Measurements from ENCODE around the gene PRM1. TPM values are rescaled to one million over a fixed set of nuclear protein-coding genes. Genes with fewer than 3 reads are reported as not detected.

PRM1 gene
- polyA plus RNA-seq, 3 donors from 2014 or later, result not detected

GRCh38 chr16:11245222-11245737 is 35.9 kb downstream of the PRM1 start:
- H3K27me3 Mint-ChIP-seq (ENCODE audit: low read depth in 3 of 3), result peaks cover 2 to 4% (median 4%) of the 10 kb centered on the region in 3 donors
- no peak for DNase-seq
- peaks cover 0 to 4% (median 0%) of the 10 kb centered on the region in 3 donors for H3K36me3 Mint-ChIP-seq
- peak overlapping the region in 1 of 6 donors; percentile 65 for H3K27ac Mint-ChIP-seq
- H3K4me1 Mint-ChIP-seq, result peaks cover 19 to 20% of the 10 kb centered on the region in 2 donors
- no peak overlapping the region for H3K4me3 Mint-ChIP-seq
- no peaks in the 10 kb centered on the region for H3K9me3 Mint-ChIP-seq

- Mint-ChIP-seq H3K27ac (no peak overlapping the region), H3K27me3 (ENCODE audit: low read depth in 3 of 3) (peaks cover 0 to 7% (median 2%) of the 10 kb centered on the region in 3 donors), H3K9me3 (no peaks in the 10 kb centered on the region), H3K36me3 (no peaks in the 10 kb centered on the region), H3K4me3 (no peak overlapping the region), H3K4me1 (peaks cover 33% of the 10 kb centered on the region in 2 donors)
- DNase-seq, result no peak
Measured at GRCh38 chr16:11242658-11243057, 38.5 kb downstream of the PRM1 start.

- H3K27ac Mint-ChIP-seq, result no peak overlapping the region
- peaks cover 0 to 7% (median 2%) of the 10 kb centered on the region in 3 donors for H3K27me3 Mint-ChIP-seq (ENCODE audit: low read depth in 3 of 3)
- no peaks in the 10 kb centered on the region for H3K36me3 Mint-ChIP-seq
- H3K9me3 Mint-ChIP-seq, result no peaks in the 10 kb centered on the region
- no peak for DNase-seq
- H3K4me3 Mint-ChIP-seq, result no peak overlapping the region
- H3K4me1 Mint-ChIP-seq, result peaks cover 41 to 44% of the 10 kb centered on the region in 2 donors
Measured at GRCh38 chr16:11241480-11242204, 39.5 kb downstream of the PRM1 start.

GRCh38 chr16:11240636-11241473 is 40.3 kb downstream of the PRM1 start:
- peak overlapping the region in 1 of 5 donors; percentile 26 for H3K4me3 Mint-ChIP-seq
- no peaks in the 10 kb centered on the region for H3K36me3 Mint-ChIP-seq
- H3K27me3 Mint-ChIP-seq (ENCODE audit: low read depth in 3 of 3), result peaks cover 0 to 8% (median 2%) of the 10 kb centered on the region in 3 donors
- H3K9me3 Mint-ChIP-seq, result no peaks in the 10 kb centered on the region
- peaks cover 38 to 43% of the 10 kb centered on the region in 2 donors for H3K4me1 Mint-ChIP-seq
- no peak for DNase-seq
- peak overlapping the region in 2 of 6 donors; percentile 15 to 25 for H3K27ac Mint-ChIP-seq

- Mint-ChIP-seq H3K27ac (peak overlapping the region in 3 of 6 donors; percentile 15 to 40 (median 25)), H3K36me3 (no peaks in the 10 kb centered on the region), H3K4me1 (peaks cover 39 to 43% of the 10 kb centered on the region in 2 donors), H3K27me3 (ENCODE audit: low read depth in 3 of 3) (peaks cover 0 to 7% (median 2%) of the 10 kb centered on the region in 3 donors), H3K4me3 (peak overlapping the region in 1 of 5 donors; percentile 26), H3K9me3 (no peaks in the 10 kb centered on the region)
- DNase-seq, result no peak
Measured at GRCh38 chr16:11239644-11240632, 41.2 kb downstream of the PRM1 start.

GRCh38 chr16:11238272-11239202 is 42.6 kb downstream of the PRM1 start:
- peaks cover 51 to 57% of the 10 kb centered on the region in 2 donors for H3K4me1 Mint-ChIP-seq
- no peaks in the 10 kb centered on the region for H3K9me3 Mint-ChIP-seq
- H3K27ac Mint-ChIP-seq, result peak overlapping the region in 4 of 6 donors; percentile 23 to 66 (median 44)
- peaks cover 0 to 6% (median 2%) of the 10 kb centered on the region in 3 donors for H3K27me3 Mint-ChIP-seq (ENCODE audit: low read depth in 3 of 3)
- H3K4me3 Mint-ChIP-seq, result peak overlapping the region; percentile 30 to 67 (median 46)
- no peak for DNase-seq
- H3K36me3 Mint-ChIP-seq, result no peaks in the 10 kb centered on the region

GRCh38 chr16:11236461-11237254 is 44.5 kb downstream of the PRM1 start:
- DNase-seq, result no peak
- Mint-ChIP-seq H3K4me3 (peak overlapping the region in 2 of 5 donors; percentile 19 to 40), H3K9me3 (no peaks in the 10 kb centered on the region), H3K27ac (peak overlapping the region in 3 of 6 donors; percentile 31 to 54 (median 52)), H3K36me3 (no peaks in the 10 kb centered on the region), H3K27me3 (ENCODE audit: low read depth in 3 of 3) (peaks cover 1 to 9% (median 2%) of the 10 kb centered on the region in 3 donors), H3K4me1 (peaks cover 68 to 75% of the 10 kb centered on the region in 2 donors)

GRCh38 chr16:11235703-11235991 is 45.5 kb downstream of the PRM1 start:
- Mint-ChIP-seq H3K27ac (peak overlapping the region; percentile 31 to 90 (median 84)), H3K36me3 (no peaks in the 10 kb centered on the region), H3K9me3 (no peaks in the 10 kb centered on the region), H3K4me1 (peaks cover 74 to 80% of the 10 kb centered on the region in 2 donors), H3K27me3 (ENCODE audit: low read depth in 3 of 3) (peaks cover 0 to 9% (median 2%) of the 10 kb centered on the region in 3 donors), H3K4me3 (peak overlapping the region in 4 of 5 donors; percentile 29 to 67 (median 50))
- no peak for DNase-seq

GRCh38 chr16:11234884-11235702 is 46.0 kb downstream of the PRM1 start:
- H3K4me3 Mint-ChIP-seq, result peak overlapping the region; percentile 28 to 80 (median 64)
- DNase-seq, result peak; percentile 29 to 46 (median 35)
- H3K27me3 Mint-ChIP-seq (ENCODE audit: low read depth in 3 of 3), result peaks cover 0 to 9% (median 2%) of the 10 kb centered on the region in 3 donors
- peak overlapping the region; percentile 31 to 90 (median 84) for H3K27ac Mint-ChIP-seq
- no peaks in the 10 kb centered on the region for H3K36me3 Mint-ChIP-seq
- peaks cover 71 to 75% of the 10 kb centered on the region in 2 donors for H3K4me1 Mint-ChIP-seq
- no peaks in the 10 kb centered on the region for H3K9me3 Mint-ChIP-seq

- Mint-ChIP-seq H3K4me1 (peaks cover 70 to 82% of the 10 kb centered on the region in 2 donors), H3K36me3 (no peaks in the 10 kb centered on the region), H3K4me3 (peak overlapping the region; percentile 62 to 76 (median 70)), H3K27me3 (ENCODE audit: low read depth in 3 of 3) (peaks cover 0 to 9% (median 3%) of the 10 kb centered on the region in 3 donors), H3K9me3 (no peaks in the 10 kb centered on the region), H3K27ac (peak overlapping the region; percentile 31 to 96 (median 96))
- peak; percentile 26 to 36 (median 27) for DNase-seq
Measured at GRCh38 chr16:11233727-11234376, 47.3 kb downstream of the PRM1 start.
